OCI-LY7 (cell line): ENCODE results near the gene MAG.

Source experiments
- EZH2phosphoT487 ChIP-seq: fragments of 200-600 bp; sonication (generic); IDR thresholded peaks from 2 replicates; pipeline ENCODE4 v1.6.1; 2018; ENCODE audit warnings: low read depth, borderline replicate concordance, mild to moderate bottlenecking, mixed run types, antibody characterized with exemption, low read length, moderate library complexity, mixed read lengths
- TF ChIP-seq, protein P1 (sequence below): fragments of 200-600 bp; sonication (generic); conservative IDR thresholded peaks from 2 replicates; pipeline ENCODE4 v1.5.1; 2014; ENCODE audit warnings: mild to moderate bottlenecking, antibody characterized with exemption, low read length, moderate library complexity, mixed read lengths

DNA sequence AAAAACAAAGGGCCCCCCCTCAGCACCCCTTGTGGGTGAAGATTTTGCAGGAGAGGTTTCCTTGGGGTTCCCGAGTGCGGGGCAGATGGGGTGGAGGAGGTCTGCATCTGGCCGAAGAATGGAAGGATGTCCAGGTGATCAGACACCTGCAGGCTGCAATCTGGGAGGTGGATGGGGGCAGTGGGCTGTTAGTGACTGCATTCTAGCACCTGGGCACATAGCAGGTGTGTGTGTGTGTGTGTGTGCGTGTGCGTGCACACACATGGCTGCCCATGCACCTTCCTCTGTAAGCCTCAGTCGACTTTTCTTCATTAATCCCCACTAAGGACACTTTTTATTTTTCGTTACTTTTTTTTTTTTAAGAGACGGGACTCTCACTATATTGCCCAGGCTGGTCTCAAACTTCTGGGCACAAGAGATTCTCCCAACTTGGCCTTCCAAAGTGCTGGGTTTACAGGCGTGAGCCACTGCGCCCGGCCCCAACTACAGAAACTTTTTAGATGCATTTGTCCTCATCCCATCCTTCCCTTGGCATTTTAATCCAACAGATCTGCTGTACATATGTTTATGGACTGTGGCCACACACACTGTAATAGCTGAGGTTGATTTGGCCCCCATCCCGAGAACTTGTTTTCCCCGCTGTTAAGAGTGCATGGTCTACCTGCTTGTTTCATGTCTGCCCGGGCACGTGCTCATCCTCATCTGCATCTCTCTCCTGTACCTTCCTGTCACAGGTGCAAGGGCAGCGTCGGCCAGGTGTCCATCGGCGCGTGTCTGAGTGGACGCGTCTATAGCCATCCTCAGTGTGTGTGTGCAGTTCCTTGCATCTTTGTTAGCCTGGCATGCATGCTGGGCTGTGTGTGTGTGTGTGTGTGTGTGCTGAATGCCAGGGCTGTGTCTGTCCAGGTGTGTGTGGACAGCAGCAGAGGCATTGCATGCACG lies 731 bp downstream of the MAG start:
- TF ChIP-seq, protein P1, sequence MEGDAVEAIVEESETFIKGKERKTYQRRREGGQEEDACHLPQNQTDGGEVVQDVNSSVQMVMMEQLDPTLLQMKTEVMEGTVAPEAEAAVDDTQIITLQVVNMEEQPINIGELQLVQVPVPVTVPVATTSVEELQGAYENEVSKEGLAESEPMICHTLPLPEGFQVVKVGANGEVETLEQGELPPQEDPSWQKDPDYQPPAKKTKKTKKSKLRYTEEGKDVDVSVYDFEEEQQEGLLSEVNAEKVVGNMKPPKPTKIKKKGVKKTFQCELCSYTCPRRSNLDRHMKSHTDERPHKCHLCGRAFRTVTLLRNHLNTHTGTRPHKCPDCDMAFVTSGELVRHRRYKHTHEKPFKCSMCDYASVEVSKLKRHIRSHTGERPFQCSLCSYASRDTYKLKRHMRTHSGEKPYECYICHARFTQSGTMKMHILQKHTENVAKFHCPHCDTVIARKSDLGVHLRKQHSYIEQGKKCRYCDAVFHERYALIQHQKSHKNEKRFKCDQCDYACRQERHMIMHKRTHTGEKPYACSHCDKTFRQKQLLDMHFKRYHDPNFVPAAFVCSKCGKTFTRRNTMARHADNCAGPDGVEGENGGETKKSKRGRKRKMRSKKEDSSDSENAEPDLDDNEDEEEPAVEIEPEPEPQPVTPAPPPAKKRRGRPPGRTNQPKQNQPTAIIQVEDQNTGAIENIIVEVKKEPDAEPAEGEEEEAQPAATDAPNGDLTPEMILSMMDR: no peak
- no peak for TF ChIP-seq EZH2phosphoT487
